Endothelial cell of umbilical vein (primary cell): Measurements from ENCODE around the gene TCF20. TPM values are rescaled to one million over a fixed set of nuclear protein-coding genes. Genes with fewer than 3 reads are reported as not detected.

Source experiments
- BruUV-seq: library from RNA; stranded (reverse); fragments of 400-500 nt; replicated peaks from 2 replicates; lab custom pipeline; 2021; lab: Mats Ljungman, UMichigan
- CTCF ChIA-PET: fragments of 300-600, 350-600 bp; sonication (Branson Sonifier 250); formaldehyde crosslinking; loops from one replicate; lab custom pipeline; 2021; ENCODE audit warnings: antibody characterized with exemption, inconsistent platforms; lab: Charles Lee
- POLR2A ChIA-PET: fragments of 300-600, 350-600 bp; sonication (Branson Sonifier 250); formaldehyde crosslinking; loops from one replicate; lab custom pipeline; 2021; ENCODE audit warnings: antibody characterized with exemption, inconsistent platforms; lab: Charles Lee
- DNase-seq: peaks from one replicate; pipeline ENCODE4 v3.0.0-alpha.2; 2011; ENCODE audit warnings: low read depth, low spot score
- FAIRE-seq: peaks from 2 replicates; lab custom pipeline; 2011; peaks lifted over from hg19 to GRCh38; lab: Jason Lieb, UNC
- H2AFZ ChIP-seq: 2 replicates; pipeline ENCODE4 v1.6.0; 2012; ENCODE audit warnings: low read depth, low read length, control low read depth, inconsistent platforms
- H3K27ac ChIP-seq: 2 replicates; pipeline ENCODE4 v1.5.1; 2011; ENCODE audit warnings: low read depth, mild to moderate bottlenecking, control low read depth, low read length, moderate library complexity; ENCODE audit not compliant: insufficient read depth
- H3K27me3 ChIP-seq, 2 experiments: 2 replicates each; pipeline versions ENCODE4 v1.6.0 to v1.6.1; 2011; ENCODE audit warnings: low read length in 2 of 2, mixed read lengths in 1 of 2; ENCODE audit not compliant: control insufficient read depth in 2 of 2, insufficient read depth in 2 of 2
- H3K36me3 ChIP-seq, 2 experiments: 2 replicates in 1 of 2; 3 replicates in 1 of 2; pipeline ENCODE4 v1.5.1; 2011; ENCODE audit warnings: low read length in 2 of 2, mild to moderate bottlenecking in 1 of 2, moderate library complexity in 1 of 2; ENCODE audit not compliant: control insufficient read depth in 2 of 2, insufficient read depth in 2 of 2; ENCODE audit errors: extremely low read depth in 1 of 2
- H3K4me1 ChIP-seq: 3 replicates; pipeline ENCODE4 v1.5.1; 2011; ENCODE audit warnings: mild to moderate bottlenecking, low read length; ENCODE audit not compliant: control insufficient read depth, insufficient read depth; ENCODE audit errors: extremely low read depth
- H3K4me2 ChIP-seq: 2 replicates; pipeline ENCODE4 v1.6.1; 2011; ENCODE audit warnings: low read length, control low read depth, mixed read lengths; ENCODE audit not compliant: insufficient read depth
- H3K4me3 ChIP-seq, 3 experiments: fragments of 200-600 bp in 1 of 3; sonication (generic), shearing (Covaris generic) in 1 of 3; replicated peaks in 1 of 3; 2 replicates each; pipeline ENCODE4 v1.5.1; 2011 to 2016; ENCODE audit warnings: control low read depth in 3 of 3, low read length in 3 of 3, mild to moderate bottlenecking in 2 of 3, inconsistent platforms in 1 of 3, low read depth in 1 of 3, moderate library complexity in 1 of 3; ENCODE audit not compliant: insufficient read depth in 1 of 3
- H3K79me2 ChIP-seq: 2 replicates; pipeline ENCODE4 v1.6.0; 2012; ENCODE audit warnings: low read length, inconsistent platforms; ENCODE audit not compliant: control insufficient read depth, insufficient read depth
- H3K9ac ChIP-seq: replicated peaks from 2 replicates; pipeline ENCODE3; 2011; ENCODE audit warnings: low read length, control low read depth; ENCODE audit not compliant: insufficient read depth; ENCODE audit errors: extremely low read depth
- H3K9me1 ChIP-seq: replicated peaks from 3 replicates; pipeline ENCODE4 v1.6.0; 2011; ENCODE audit warnings: mild to moderate bottlenecking, low read length; ENCODE audit not compliant: control insufficient read depth, insufficient read depth; ENCODE audit errors: extremely low read depth
- H3K9me3 ChIP-seq: replicated peaks from 2 replicates; pipeline ENCODE4 v1.5.1; 2012; ENCODE audit warnings: low read length, inconsistent platforms; ENCODE audit not compliant: control insufficient read depth, insufficient read depth
- H4K20me1 ChIP-seq: replicated peaks from 2 replicates; pipeline ENCODE3; 2011; ENCODE audit warnings: mild to moderate bottlenecking, low read length; ENCODE audit not compliant: control insufficient read depth, insufficient read depth; ENCODE audit errors: extremely low read depth
- EZH2 ChIP-seq: IDR thresholded peaks from 2 replicates; pipeline ENCODE4 v1.6.1; 2012; ENCODE audit warnings: borderline replicate concordance, low read depth, mild to moderate bottlenecking, moderate library complexity, low read length, inconsistent platforms; ENCODE audit not compliant: severe bottlenecking
- FOS ChIP-seq: IDR thresholded peaks from 2 replicates; pipeline ENCODE4 v1.6.1; 2011; ENCODE audit warnings: mild to moderate bottlenecking, low read length, moderate library complexity, borderline replicate concordance; ENCODE audit not compliant: insufficient read depth
- GATA2 ChIP-seq: IDR thresholded peaks from 2 replicates; pipeline ENCODE4 v1.7.0; 2011; ENCODE audit warnings: low read depth, mild to moderate bottlenecking, moderate library complexity, mixed read lengths, low read length; ENCODE audit not compliant: insufficient read length, insufficient read depth
- JUN ChIP-seq: IDR thresholded peaks from 2 replicates; pipeline ENCODE4 v1.6.1; 2011; ENCODE audit warnings: borderline replicate concordance, low read depth; ENCODE audit not compliant: insufficient read length, insufficient read depth
- MYC ChIP-seq: IDR thresholded peaks from one replicate; pipeline ENCODE4 v1.6.1; 2011; ENCODE audit warnings: mild to moderate bottlenecking, low read depth, low read length
- POLR2A ChIP-seq: IDR thresholded peaks from 2 replicates; pipeline ENCODE4 v1.6.1; 2012; ENCODE audit warnings: low read depth, mild to moderate bottlenecking, control low read depth, low read length
- POLR2AphosphoS5 ChIP-seq: IDR thresholded peaks from 2 replicates; pipeline ENCODE4 v1.6.1; 2012; ENCODE audit warnings: low read depth, mild to moderate bottlenecking, control low read depth, low read length, moderate library complexity; ENCODE audit not compliant: insufficient read depth
- dilution Hi-C: fragments of 300-500 bp; cut with MboI; formaldehyde crosslinking; loops from one replicate; pipeline ENCODE4 v1.15.0; 2019; ENCODE audit warnings: low sequenced_read_pairs; ENCODE audit not compliant: extremely low pct_ligation_motif_present
- intact Hi-C: fragments of 100-400 bp; cut with micrococcal nuclease; formaldehyde crosslinking; loops from one replicate; pipeline ENCODE4 v1.10.0; 2022
- polyA plus RNA-seq, 4 experiments: library from polyadenylated mRNA; depleted of rRNA in 3 of 4; stranded (reverse) in 3 of 4; unstranded in 1 of 4; fragments of >200 nt; gene quantifications; 2 replicates each; pipeline versions ENCODE4 v1.2.1 to v1.2.3, GENCODE V29; 2011 to 2012; ENCODE audit warnings: missing spikeins in 1 of 4
- total RNA-seq: library from RNA; stranded (reverse); gene quantifications from 2 replicates; pipeline ENCODE4 v1.2.3, GENCODE V29; 2021
- TF ChIP-seq, protein P1 (sequence below): IDR thresholded peaks from 2 replicates; pipeline ENCODE4 v1.6.1; 2011; ENCODE audit not compliant: insufficient read depth, insufficient read length
- TF ChIP-seq, protein P2 (sequence below), 2 donors: IDR thresholded peaks; 1 replicate in 1 of 2; 2 replicates in 1 of 2; pipeline ENCODE4 v1.5.1; 2011; ENCODE audit warnings: low read length in 2 of 2, mild to moderate bottlenecking in 2 of 2, moderate library complexity in 2 of 2, control low read depth in 1 of 2, inconsistent platforms in 1 of 2, low read depth in 1 of 2; ENCODE audit not compliant: insufficient read depth in 1 of 2; ENCODE audit errors: extremely low read depth in 1 of 2

Gene TCF20
- total and polyA plus RNA-seq, 2 donors (not counting 3 experiments of a cell fraction or from before 2014, with no cell fraction given), result 11.2 to 36.7 TPM

DNA sequence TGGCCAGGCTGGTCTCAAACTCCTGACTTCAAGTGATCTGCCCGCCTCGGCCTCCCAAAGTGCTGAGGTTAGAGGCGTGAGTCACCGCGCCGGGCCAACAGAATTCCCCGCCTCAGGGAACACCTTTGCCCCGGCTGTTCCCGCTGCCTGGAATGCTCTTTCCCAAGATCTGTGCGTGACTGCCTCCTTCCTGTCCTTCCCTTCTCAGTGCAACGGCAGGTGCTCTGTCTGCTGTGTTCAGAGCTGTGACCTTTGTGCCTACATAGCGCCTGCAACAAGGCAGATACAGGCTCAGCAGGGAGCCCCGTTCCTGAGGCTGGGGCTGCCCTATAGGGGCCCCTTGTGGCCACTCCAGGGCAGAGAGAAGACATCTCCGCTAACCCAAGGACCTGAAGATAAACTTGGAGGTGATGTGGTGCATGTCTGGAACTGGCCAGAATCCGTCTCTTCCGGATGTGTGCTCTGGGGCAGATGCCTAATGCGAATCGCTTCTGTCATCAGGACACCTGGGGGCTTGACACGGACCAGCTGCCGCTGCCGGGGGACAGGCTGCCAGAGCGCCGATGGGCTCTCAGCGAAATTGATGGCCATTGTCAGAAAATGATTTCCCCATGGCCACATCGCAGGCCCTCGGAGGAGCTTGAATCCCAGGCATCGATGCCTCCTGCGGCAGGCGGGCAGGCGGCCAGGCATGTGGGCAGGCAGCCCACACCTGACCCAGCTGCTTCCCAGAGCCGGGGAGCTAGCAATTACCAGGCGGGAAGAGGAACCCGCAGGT lies 43.5 kb upstream of the TCF20 start:
- ChIA-PET CTCF (interaction anchor here (0.7 to 2.3 kb wide), 6 partner anchors 9 to 960 kb away, joined by 3 to 7 read pairs (median 3); no protein-coding TSS in a partner anchor), POLR2A (no interaction called here)
- Histone ChIP-seq H3K36me3 (no peaks in the 10 kb centered on the region), H4K20me1 (no peaks in the 10 kb centered on the region), H3K27ac (no peak overlapping the region), H3K4me2 (no peak overlapping the region), H3K27me3 (peaks cover 0 to 3% of the 10 kb centered on the region in 2 experiments), H3K9me3 (no peaks in the 10 kb centered on the region), H3K79me2 (no peaks in the 10 kb centered on the region), H2AFZ (no peak overlapping the region), H3K9me1 (no peaks in the 10 kb centered on the region), H3K4me3 (no peak overlapping the region), H3K9ac (no peak overlapping the region), H3K4me1 (no peaks in the 10 kb centered on the region)
- TF ChIP-seq, protein P1, sequence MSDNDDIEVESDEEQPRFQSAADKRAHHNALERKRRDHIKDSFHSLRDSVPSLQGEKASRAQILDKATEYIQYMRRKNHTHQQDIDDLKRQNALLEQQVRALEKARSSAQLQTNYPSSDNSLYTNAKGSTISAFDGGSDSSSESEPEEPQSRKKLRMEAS, result no peak
- TF ChIP-seq, protein P2, sequence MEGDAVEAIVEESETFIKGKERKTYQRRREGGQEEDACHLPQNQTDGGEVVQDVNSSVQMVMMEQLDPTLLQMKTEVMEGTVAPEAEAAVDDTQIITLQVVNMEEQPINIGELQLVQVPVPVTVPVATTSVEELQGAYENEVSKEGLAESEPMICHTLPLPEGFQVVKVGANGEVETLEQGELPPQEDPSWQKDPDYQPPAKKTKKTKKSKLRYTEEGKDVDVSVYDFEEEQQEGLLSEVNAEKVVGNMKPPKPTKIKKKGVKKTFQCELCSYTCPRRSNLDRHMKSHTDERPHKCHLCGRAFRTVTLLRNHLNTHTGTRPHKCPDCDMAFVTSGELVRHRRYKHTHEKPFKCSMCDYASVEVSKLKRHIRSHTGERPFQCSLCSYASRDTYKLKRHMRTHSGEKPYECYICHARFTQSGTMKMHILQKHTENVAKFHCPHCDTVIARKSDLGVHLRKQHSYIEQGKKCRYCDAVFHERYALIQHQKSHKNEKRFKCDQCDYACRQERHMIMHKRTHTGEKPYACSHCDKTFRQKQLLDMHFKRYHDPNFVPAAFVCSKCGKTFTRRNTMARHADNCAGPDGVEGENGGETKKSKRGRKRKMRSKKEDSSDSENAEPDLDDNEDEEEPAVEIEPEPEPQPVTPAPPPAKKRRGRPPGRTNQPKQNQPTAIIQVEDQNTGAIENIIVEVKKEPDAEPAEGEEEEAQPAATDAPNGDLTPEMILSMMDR (IDR thresholded peaks at IDR 0.05; ENCODE audit: extremely low read depth in 1 of 2, insufficient read depth in 1 of 2, low read depth in 1 of 2, low read length in 2 of 2), result peak; percentile 13 to 52
- dilution Hi-C loops, result no loop called here
- FAIRE-seq, result no peak
- BruUV-seq, result no TSS peak
- peak; percentile 15 for DNase-seq
- intact Hi-C loops, result loop anchor here (1.0 kb wide), 1 partner anchor 145 kb away; no protein-coding TSS in a partner anchor

DNA sequence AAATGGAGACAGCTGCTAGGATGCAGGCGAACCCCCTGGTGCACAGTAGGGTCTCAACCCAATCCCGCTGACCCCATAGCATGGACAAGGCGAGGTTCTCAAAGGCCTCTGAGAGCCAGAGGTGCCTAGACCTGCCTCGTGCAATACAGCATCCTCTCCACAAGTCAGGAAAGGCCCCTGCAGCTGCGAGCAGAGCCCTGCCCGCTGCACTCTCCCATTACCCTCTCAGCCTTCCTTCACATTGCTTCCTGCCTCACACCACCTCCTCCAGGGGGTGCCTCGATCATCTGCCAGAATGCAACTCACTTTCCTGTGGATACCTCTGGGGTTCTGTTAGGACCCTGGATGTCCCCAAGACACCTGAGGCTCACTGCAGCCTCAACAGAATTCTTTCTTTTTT lies 42.8 kb upstream of the TCF20 start:
- Histone ChIP-seq H3K79me2 (no peaks in the 10 kb centered on the region), H4K20me1 (no peaks in the 10 kb centered on the region), H3K36me3 (no peaks in the 10 kb centered on the region), H3K27me3 (peaks cover 0 to 3% of the 10 kb centered on the region in 2 experiments), H3K9me3 (no peaks in the 10 kb centered on the region), H2AFZ (no peak overlapping the region), H3K9me1 (no peaks in the 10 kb centered on the region), H3K4me2 (no peak overlapping the region), H3K27ac (no peak overlapping the region), H3K4me1 (no peaks in the 10 kb centered on the region), H3K9ac (no peak overlapping the region), H3K4me3 (no peak overlapping the region)
- dilution Hi-C loops (no loop called here), intact Hi-C loops (no loop called here)
- CTCF ChIA-PET, result interaction anchor here (0.7 to 2.3 kb wide), 6 partner anchors 9 to 961 kb away, joined by 3 to 7 read pairs (median 3); no protein-coding TSS in a partner anchor
- no TSS peak for BruUV-seq
- POLR2A ChIA-PET, result no interaction called here
- DNase-seq, result no peak
- no peak for FAIRE-seq
- TF ChIP-seq POLR2A (no peak), POLR2AphosphoS5 (no peak), MYC (no peak), GATA2 (no peak), JUN (no peak), EZH2 (no peak), FOS (no peak)
- TF ChIP-seq, protein P2 (IDR thresholded peaks at IDR 0.05; ENCODE audit: extremely low read depth in 1 of 2, insufficient read depth in 1 of 2, low read depth in 1 of 2, low read length in 2 of 2), result no peak
- TF ChIP-seq, protein P1, result no peak
